HepG2 (cell line): Measurements from ENCODE around the gene PSMG1. TPM values are rescaled to one million over a fixed set of nuclear protein-coding genes. Genes with fewer than 3 reads are reported as not detected.

Experiments used
- BCL6 ChIP-seq: IDR thresholded peaks from 2 replicates; pipeline ENCODE4 v1.6.1; 2016; ENCODE audit warnings: missing genetic modification reagents, missing compliant biosample characterization
- DBP ChIP-seq: sonication (generic); formaldehyde crosslinking; IDR thresholded peaks from 2 replicates; pipeline ENCODE4 v1.4.0; 2020; ENCODE audit warnings: missing genetic modification reagents; ENCODE audit errors: not compliant biosample characterization
- ETV6 ChIP-seq: sonication (generic); formaldehyde crosslinking; conservative IDR thresholded peaks from 2 replicates; pipeline ENCODE4 v1.4.0; 2020; ENCODE audit warnings: missing genetic modification reagents
- GLMP ChIP-seq: sonication (generic); formaldehyde crosslinking; IDR thresholded peaks from 2 replicates; pipeline ENCODE4 v1.9.0; 2021; ENCODE audit warnings: missing genetic modification reagents, mild to moderate bottlenecking, borderline replicate concordance
- HMGXB3 ChIP-seq: sonication (generic); formaldehyde crosslinking; IDR thresholded peaks from 2 replicates; pipeline ENCODE4 v1.4.0; 2020; ENCODE audit warnings: missing genetic modification reagents, borderline replicate concordance
- HMGXB4 ChIP-seq, 2 experiments: sonication (generic) in 1 of 2; formaldehyde crosslinking in 1 of 2; IDR thresholded peaks; 2 replicates each; pipeline versions ENCODE4 v1.4.0 to v1.6.1; 2018 to 2020; ENCODE audit warnings: missing genetic modification reagents in 2 of 2, borderline replicate concordance in 1 of 2, low read depth in 1 of 2, mild to moderate bottlenecking in 1 of 2, missing biosample characterization in 1 of 2
- MTF1 ChIP-seq: sonication (generic); formaldehyde crosslinking; IDR thresholded peaks from 2 replicates; pipeline ENCODE4 v1.5.0; 2020; ENCODE audit warnings: missing genetic modification reagents
- NFKB2 ChIP-seq: sonication (generic); formaldehyde crosslinking; IDR thresholded peaks from 2 replicates; pipeline ENCODE4 v1.4.0; 2020; ENCODE audit warnings: missing genetic modification reagents, borderline replicate concordance
- POLR2AphosphoS5 ChIP-seq: IDR thresholded peaks from 2 replicates; pipeline ENCODE4 v1.6.1; 2012; ENCODE audit warnings: low read depth, low read length
- SMAD9 ChIP-seq: sonication (generic); formaldehyde crosslinking; IDR thresholded peaks from 2 replicates; pipeline ENCODE4 v1.5.1; 2020; ENCODE audit warnings: mild to moderate bottlenecking, missing genetic modification reagents
- SOX13 ChIP-seq, 3 experiments: fragments of 450-650 bp in 1 of 3; sonication (generic) in 1 of 3; formaldehyde crosslinking in 1 of 3; IDR thresholded peaks in 2 of 3; conservative IDR thresholded peaks in 1 of 3; 2 replicates each; pipeline versions ENCODE4 v1.5.0 to v1.6.1; 2016 to 2020; ENCODE audit warnings: antibody characterized with exemption in 1 of 3, mild to moderate bottlenecking in 1 of 3, missing compliant biosample characterization in 1 of 3, missing genetic modification reagents in 1 of 3, moderate library complexity in 1 of 3
- SP4 ChIP-seq: sonication (generic); formaldehyde crosslinking; IDR thresholded peaks from 2 replicates; pipeline ENCODE4 v1.8.1; 2023; ENCODE audit warnings: mild to moderate bottlenecking, missing genetic modification reagents
- TBX2 ChIP-seq: sonication (generic); formaldehyde crosslinking; IDR thresholded peaks from 2 replicates; pipeline ENCODE4 v1.5.0; 2020; ENCODE audit warnings: missing genetic modification reagents, mild to moderate bottlenecking, borderline replicate concordance
- TCF7 ChIP-seq: sonication (generic); IDR thresholded peaks from 2 replicates; pipeline ENCODE4 v1.6.1; 2016; ENCODE audit warnings: antibody characterized with exemption, low read depth
- ZNF383 ChIP-seq: sonication (generic); formaldehyde crosslinking; IDR thresholded peaks from 2 replicates; pipeline ENCODE4 v1.4.0; 2020; ENCODE audit warnings: missing genetic modification reagents, mild to moderate bottlenecking, borderline replicate concordance
- ZNF460 ChIP-seq: sonication (generic); formaldehyde crosslinking; IDR thresholded peaks from 2 replicates; pipeline ENCODE4 v1.5.1; 2020; ENCODE audit warnings: missing genetic modification reagents, mild to moderate bottlenecking, borderline replicate concordance
- ZNF780A ChIP-seq: sonication (generic); formaldehyde crosslinking; IDR thresholded peaks from 2 replicates; pipeline ENCODE4 v1.8.0; 2022; ENCODE audit warnings: mild to moderate bottlenecking, missing genetic modification reagents, moderate library complexity
- polyA plus RNA-seq, 8 experiments: library from polyadenylated mRNA; depleted of rRNA in 3 of 8; stranded (reverse) in 7 of 8; unstranded in 1 of 8; fragments of >200 nt; fragmentation: Illumina TruSeq in 4 of 8; extraction: Trizol in 4 of 8; gene quantifications; 2 replicates each; pipeline versions ENCODE4 v1.2.1 to v1.2.3, GENCODE V29; 2011 to 2016; ENCODE audit warnings: low read depth in 4 of 8, missing spikeins in 1 of 8, mixed read lengths in 1 of 8; ENCODE audit not compliant: insufficient read depth in 1 of 8
- total RNA-seq, 5 experiments: library from RNA; depleted of rRNA; stranded (reverse); fragments of >200 nt; fragmentation: Illumina TruSeq; extraction: Trizol; gene quantifications; 2 replicates each; pipeline ENCODE4 v1.2.3, GENCODE V29; 2016; ENCODE audit warnings: low read depth in 1 of 5

PSMG1 gene
- total and polyA plus RNA-seq, 2 of the 13 experiments (the other 11 are each of a cell fraction or from before 2014, with no cell fraction given), result 63.6 to 173 TPM

GRCh38 chr21:39183272-39184049 lies at the start of gene PSMG1 (continued):
- TF ChIP-seq NFKB2 (CRISPR knock-in tag) (no peak), MTF1 (CRISPR knock-in tag) (no peak), ZNF780A (CRISPR knock-in tag) (peak; percentile 43; the same call in 1 of the 2 replicates), ZNF460 (CRISPR knock-in tag) (peak; percentile 98), HMGXB4 (CRISPR knock-in tag; IDR thresholded peaks at IDR 0.05; ENCODE audit: borderline replicate concordance in 1 of 2, low read depth in 1 of 2) (peak; percentile 85 to 87), TBX2 (peak; percentile 68; the same call in 1 of the 2 replicates), POLR2AphosphoS5 (peak; percentile 85), ETV6 (CRISPR knock-in tag) (peak; percentile 83), GLMP (no peak), TCF7 (no peak), SP4 (peak; percentile 90), HMGXB3 (CRISPR knock-in tag) (0 out of 2 replicates have a peak, but pooled peaks have one; percentile 38), BCL6 (0 out of 2 replicates have a peak, but pooled peaks have one; percentile 14), SOX13 (IDR thresholded peaks at IDR 0.05) (no peak), SOX13 (CRISPR knock-in tag; conservative IDR thresholded peaks at IDR 0.05 in 1 of 2, IDR thresholded peaks at IDR 0.05 in 1 of 2) (no peak), DBP (CRISPR knock-in tag) (no peak), SMAD9 (CRISPR knock-in tag) (no peak), ZNF383 (CRISPR knock-in tag) (peak; percentile 88; the same call in 1 of the 2 replicates)
